Gastrocnemius medialis (tissue), 4 donors: Measurements from ENCODE around the gene COBL.

Experiments
- CTCF ChIP-seq, 5 experiments: fragments of 450-650 bp in 3 of 5; fragments of 200-600 bp in 2 of 5; sonication (generic) in 2 of 5; IDR thresholded peaks in 4 of 5; conservative IDR thresholded peaks in 1 of 5; 1 replicate in 4 of 5; 2 replicates in 1 of 5; pipeline ENCODE4 v1.5.1; 2016 to 2019; ENCODE audit warnings: antibody characterized with exemption in 5 of 5, mild to moderate bottlenecking in 3 of 5, moderate library complexity in 3 of 5
- POLR2A ChIP-seq, 2 donors: fragments of 450-650 bp; IDR thresholded peaks; one replicate each; pipeline ENCODE4 v1.6.1; 2017; ENCODE audit warnings: antibody characterized with exemption in 2 of 2, mild to moderate bottlenecking in 2 of 2, moderate library complexity in 2 of 2

- no peak for TF ChIP-seq CTCF (IDR thresholded peaks at IDR 0.05 in 4 of 5, conservative IDR thresholded peaks at IDR 0.05 in 1 of 5)
- TF ChIP-seq POLR2A (IDR thresholded peaks at IDR 0.05): no peak
Measured at GRCh38 chr7:51027106-51027934, 289.3 kb downstream of the COBL start.
